ENCODE results near the gene FZR1.
"Not testable (repeated sequence)": the region's sequence is repeated elsewhere in the genome, so short reads cannot be mapped to it uniquely, and the experiment has no call there.

Gene FZR1

DNA sequence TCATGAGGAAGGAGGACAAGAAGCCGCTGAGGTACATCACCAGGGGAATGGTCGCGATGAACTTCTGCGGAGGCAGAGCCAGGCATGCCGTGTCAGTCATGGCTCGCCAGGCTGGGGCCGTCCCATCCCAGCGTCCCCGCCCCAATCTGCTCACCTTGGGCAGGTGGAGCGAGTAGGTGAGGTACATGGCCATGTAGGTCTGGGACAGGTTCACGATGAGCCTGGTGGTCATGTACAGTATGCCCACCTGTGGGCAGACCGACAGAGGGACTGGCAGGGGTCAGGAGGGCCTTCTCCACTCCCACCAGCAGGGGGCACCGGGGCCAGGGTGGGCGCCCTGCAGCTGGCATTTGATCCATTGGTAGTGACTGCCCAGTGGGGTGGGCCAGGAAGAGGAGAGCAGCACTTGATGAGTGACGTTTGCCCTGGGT lies 41.2 kb downstream of the FZR1 start:
- DNase-seq (ENCODE audit: low spot score) = peak; percentile 61

DNA sequence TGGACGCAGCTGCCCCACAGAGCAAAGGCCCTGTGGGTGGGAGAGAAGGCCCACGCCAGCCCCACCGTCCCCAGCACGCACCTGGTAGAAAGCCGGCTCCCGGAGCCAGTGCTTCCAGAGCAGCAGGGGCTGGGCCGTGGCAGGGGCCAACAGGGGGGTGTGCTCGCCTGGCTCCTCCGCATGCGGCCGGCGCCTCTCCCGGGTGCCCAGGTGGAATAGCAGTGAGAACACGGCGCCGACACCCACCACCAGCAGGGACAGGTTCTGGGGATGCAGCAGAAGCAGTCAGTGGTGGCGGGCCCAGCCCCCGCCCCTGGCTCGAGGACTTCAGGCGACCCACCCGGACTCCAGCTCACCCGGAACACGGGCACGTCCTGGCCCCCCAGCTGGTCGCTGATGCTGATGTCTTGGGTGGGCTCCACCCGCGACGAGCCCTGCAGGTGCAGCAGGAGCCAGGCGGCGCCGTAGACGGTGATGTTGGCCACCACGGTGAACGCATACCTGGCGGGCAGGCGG lies 41.7 kb downstream of the FZR1 start:
- DNase-seq (ENCODE audit: low spot score) = no peak

DNA sequence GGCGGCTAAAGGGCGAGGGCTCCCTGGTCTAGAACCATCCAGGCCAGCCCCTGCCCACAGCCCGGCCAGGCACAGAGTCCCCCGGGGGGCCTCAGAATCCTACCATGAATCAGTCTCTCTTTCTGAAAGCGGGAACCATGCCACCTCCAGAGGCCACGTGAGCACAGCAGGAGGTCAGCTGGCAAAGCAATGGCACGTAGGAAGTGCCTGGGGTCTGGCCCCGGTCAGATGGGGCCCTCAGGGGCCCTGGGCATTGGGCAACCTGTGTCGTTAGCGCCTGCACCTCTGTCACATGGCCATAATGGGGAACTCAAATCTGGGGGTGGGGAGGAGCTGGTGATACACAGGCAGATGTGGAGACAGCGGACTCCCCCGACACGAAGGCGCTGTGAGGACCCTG lies 42.5 kb downstream of the FZR1 start:
- no peak for DNase-seq (ENCODE audit: low spot score)

DNA sequence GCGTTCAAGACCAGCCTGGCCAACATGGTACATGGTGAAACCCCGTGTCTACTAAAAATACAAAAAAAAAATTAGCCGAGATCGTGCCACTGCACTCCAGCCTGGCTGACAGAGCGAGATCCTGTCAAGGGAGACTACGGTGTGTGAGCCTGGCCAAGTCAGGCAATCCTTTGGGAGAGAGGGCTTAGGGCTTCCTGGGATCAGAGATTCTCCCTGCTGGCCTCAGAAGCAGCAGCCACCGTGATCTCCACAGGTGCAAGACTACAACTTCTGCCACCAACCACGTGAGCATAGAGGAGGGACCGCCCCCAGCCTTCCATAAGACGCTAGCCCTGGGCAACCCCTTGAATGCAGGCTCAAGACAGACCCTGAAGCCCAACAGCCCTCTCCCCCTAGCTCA lies 43.7 kb downstream of the FZR1 start:
- no peak for DNase-seq (ENCODE audit: low spot score)

DNA sequence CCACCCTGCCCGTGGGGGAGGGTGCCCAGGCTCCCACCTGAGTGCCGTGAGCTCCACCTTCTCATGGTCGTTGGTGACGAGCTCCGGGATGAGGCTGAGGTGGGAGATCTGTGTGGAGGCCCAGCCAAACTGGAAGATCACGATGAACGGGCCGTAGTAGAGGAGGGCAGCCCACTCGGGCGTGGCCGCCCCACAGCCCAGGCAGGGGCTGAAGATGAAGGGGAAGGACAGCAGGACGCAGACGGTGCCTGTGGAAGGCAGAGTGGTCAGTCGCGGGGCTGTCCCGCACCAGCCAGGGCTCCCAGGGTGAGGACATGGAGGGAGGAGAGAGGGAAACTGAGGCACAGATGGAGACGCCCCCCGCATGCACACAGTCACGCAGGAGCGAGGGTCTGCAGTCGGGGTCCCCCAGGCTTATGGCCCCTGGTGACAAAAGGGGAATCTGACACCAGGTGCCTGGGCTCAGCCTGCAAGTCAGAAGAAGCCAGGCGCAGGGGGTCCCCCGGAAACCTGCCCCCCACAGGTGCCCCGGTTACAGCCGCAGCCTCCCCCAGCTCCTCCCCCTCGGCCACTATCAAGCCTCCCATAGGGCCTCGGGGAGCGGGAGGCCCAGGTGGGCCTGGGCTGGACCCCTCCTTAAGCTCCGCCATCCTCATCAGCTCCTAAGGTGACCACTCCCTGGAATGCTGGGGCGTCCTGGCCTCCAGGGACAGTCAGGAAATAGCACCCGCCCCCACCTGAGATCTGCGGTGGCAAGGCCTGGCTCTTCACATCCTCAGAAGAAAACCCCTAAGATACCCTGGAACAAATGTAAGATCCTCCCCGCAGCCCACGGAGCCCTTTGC lies 45.1 kb downstream of the FZR1 start:
- DNase-seq (ENCODE audit: low spot score) = no peak

DNA sequence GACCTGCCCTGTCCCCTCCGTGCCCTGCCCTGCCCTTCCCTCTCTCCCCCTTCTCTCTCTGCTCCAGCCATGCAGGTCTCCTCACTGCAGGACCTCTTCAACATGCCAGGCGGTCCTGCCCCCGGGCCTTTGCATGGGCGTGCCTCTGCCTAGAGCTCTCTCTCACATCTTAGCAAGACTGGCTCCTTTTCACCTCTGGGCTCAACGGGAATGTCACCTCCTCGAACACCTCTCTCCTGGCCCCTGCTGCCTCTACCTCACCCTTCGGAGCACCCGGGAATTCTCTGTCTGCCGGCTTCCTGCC lies 45.6 kb downstream of the FZR1 start:
- DNase-seq (ENCODE audit: low spot score) = no peak

DNA sequence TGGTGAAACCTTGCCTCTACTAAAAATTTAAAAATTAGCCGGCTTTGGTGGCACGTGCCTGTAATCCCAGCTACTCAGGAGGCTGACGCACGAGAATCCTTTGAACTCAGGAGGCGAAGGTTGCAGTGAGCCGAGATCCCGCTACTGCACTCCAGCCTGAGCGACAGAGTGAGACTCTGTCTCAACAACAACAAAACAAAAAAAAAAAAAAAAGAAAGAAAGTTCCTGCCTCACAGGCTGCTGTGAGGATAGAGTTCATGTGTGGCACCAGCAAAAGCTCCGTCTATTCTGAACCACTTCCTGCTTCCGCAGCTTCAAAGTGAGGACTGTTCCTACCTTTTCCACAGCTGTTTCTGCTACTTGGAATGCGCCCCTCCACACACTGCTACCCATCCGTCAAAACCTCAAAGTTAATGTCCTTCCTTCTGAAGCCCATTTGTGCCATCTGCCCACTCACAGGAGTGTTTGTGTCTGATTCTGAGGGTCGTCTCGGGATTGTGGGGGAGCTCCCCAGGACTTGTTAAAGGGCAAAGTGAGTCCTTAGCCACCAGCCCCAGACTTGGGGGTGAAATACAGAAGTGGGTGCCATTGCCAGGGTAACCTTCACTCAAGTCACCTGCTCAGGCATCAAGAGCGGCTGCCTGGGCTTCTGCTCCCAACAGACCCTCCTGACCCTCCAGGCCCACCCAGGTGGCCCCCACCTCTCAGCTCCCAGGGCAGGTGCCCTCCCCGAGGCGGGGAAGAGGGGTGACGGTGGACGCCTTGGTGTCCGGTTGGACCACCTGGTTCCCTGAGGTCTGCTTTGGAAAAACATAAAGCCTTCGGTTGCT lies 48.4 kb downstream of the FZR1 start:
- DNase-seq (ENCODE audit: low spot score) = peak; percentile 66

DNA sequence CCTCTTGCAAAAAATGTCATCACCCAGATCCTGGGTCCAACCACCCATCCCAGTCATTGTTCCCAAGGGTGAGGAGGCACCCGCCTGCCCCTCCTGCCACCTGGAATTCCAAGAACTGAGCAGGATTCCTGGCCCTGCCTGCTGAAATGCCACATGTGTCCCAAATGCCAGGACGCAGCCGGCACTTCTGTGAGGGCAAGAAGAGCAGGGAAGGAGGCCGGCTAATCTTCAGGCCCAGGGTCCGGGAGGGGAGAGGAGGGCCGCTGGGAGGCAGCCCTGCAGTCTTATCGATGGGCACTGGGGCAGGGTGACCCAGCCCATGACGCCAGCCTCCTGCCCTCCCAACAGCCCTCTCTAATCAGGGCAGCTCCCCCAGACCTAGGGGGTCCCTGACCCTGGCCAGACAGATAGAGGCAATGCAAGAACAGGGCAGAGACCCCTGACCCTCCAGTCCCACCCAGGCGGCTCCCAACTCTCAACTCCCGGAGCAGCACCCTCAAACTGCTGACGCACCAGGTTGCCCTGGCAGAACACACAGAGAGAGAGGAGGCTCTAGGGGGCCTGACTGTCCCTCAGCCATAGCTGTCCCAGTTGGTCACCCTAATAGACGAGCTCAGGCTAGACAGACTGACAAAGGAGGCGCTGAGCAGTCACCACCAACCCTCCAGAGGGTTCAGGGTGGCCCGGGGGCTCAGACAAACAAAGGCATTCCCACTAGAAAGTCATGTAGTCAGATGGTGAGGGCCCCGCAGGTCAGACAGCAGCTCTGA lies 49.7 kb downstream of the FZR1 start:
- DNase-seq (ENCODE audit: low spot score) = peak; percentile 9

DNA sequence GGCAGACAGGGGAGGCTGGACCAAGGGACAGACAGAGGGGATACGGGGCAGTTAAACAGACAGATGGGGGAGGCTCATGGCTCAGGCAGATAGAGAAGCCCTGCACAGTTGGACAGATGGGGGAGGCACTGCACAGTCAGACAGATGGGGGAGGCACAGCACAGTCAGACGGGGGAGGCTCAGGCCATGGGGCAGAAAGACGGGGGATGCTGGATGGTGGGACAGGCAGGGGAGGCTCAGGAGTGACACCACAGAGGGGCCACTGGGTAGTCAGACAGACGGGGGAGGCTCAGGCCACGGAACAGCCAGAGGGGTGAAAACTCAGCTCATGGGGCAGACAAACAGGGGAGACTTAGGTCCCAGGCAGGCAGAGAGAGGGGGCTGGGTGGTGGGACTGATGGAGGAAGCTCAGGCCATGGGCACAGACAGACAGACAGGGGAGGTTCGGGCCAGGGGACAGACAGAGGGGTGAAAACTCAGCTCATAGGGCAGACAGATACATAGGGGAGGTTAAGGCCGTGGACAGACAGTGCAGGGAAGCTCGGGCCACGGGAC lies 50.4 kb downstream of the FZR1 start:
- peak; percentile 20 for DNase-seq (ENCODE audit: low spot score)

DNA sequence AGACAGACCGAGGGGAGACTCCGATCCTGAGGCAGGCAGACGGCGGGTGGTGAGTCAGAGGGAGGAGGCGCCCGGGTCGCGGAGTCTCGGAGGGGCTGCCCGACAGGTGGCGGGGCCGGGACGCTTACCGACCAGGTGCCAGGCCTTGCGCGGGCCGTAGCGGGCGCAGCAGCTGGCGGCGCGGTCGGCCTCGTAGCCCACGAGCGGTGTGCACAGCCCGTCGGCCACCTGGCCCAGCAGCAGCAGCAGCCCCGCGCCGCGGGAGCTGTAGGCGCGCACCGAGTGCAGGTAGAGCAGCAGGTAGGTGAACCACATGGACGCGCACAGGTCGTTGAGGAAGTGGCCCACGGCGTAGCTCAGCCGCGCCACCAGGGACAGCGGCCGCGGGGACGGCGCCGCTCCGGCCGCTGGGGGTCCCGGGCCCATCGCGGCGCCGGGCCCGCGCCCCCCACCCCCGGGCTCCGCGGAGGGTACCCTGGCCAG lies 50.9 kb downstream of the FZR1 start:
- DNase-seq (ENCODE audit: low spot score) = peak; percentile 75

DNA sequence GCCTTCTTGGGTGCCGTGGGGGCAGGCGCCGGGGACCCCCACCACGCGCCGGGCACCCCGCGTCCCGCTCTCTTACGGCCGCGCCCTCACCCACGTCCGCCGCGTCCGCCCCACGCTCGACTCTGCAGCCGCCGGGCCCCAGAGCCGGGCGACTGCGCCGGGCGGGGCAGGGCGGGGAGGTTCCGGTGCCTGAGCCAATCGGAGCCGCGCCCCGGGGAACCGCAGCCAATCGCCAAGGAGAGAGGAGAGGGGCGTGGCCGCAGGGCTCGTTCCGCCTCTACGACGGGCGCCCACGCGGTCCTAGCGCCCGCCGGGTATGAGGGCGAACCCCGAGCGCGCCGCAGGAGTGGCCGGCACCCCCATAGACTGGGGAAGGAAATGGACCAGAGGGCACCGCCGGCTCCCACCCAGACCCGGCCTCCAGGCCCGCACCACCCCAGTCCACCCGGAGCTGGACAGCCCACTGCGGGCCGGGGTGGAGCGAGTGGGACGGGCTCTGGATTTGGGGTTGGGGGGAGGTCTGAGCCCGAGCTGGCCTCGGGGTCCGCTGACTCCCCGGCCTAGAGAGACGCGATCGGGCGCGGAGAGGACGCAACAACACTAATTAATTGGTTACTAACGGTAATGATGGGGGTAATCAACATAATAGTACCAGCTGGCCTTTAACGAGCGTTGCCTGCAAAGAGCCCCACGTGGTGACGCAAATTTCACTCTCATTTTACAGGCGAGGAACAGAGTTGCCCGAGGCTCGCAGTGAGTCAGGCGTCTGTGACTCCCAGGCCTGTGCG lies 51.5 kb downstream of the FZR1 start, which contains the start of gene MFSD12:
TSS of gene MFSD12 (minus strand) at position 126 of the 788 bp plus-strand sequence. CDS start 183 bp downstream, outside the sequence.
- DNase-seq (ENCODE audit: low spot score) = peak; percentile 93

DNA sequence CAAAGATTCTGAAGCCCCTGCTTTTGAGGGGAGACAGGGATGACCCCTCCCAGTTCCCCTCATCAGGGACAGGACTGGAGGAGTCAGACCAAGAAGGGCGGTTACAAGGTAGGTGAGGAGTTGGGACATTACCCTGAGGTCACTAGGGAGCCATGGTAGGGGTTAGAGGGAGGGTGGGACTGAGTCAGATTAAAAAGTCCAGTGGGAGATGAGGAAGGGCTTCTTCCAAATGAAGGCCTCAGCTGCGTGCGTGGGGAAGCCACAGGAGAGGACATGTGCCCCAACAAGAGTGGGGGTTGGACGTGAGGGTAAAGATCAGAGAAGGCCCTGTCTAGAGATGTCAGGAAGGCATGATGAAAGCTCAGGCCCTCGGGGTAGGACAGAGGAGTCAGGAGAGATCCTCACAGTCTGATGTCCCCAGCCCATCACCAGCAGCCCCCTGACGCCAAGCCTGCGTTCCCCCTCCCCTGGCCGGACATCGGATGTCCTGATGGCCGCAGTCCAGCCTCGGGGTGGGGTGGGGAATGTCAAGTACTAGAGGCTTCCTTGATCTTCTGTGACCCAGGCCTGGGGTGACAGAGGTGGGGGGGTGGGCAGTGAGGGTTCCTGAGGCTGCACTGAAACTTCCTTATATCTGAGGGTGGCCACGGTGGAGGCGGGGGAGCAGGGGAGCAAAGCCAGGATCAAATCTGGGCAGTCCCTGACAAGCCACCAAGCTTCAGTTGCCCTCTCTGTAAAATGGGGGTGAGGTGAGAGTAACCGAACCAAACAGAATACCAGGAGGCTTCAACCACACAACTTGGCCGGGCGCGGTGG lies 57.8 kb downstream of the FZR1 start:
- DNase-seq (ENCODE audit: low spot score) = no peak

DNA sequence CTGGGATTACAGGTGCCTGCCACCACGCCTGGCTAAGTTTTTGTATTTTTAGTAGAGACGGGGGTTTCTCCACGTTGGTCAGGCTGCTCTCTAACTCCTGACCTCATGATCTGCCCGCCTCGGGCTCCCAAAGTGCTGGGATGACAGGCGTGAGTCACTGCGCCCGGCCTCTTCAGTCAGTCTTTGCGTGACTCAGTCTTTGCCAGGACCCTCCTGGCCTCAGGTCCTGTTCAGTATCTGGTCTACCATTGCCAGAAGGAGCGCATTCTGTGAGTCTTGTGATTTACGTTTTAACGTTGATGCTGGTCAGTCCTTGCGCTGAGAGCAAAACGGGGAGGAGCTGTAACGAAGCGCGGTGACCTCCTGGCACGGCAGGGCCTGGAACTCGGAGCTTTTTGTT lies 59.0 kb downstream of the FZR1 start:
- DNase-seq (ENCODE audit: low spot score) = no peak

DNA sequence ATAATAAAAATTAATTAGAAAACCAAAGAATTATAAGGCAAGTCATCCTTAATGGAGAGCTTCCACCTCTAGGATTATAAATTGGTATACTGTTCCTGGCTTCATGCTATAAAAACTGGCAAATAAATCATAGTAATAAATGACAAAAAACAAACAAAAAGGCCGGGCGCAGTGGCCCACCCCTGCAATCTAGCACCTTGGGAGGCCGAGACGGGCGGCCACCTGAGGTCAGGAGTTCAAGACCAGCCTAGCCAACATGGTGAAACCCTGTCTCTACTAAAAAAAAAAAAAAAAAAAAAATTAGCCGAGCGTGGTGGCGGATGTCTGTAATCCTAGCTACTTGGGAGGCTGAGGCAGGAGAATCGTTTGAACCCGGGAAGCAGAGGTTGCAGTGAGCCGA lies 63.9 kb downstream of the FZR1 start:
- DNase-seq (ENCODE audit: low spot score) = not testable (repeated sequence)

DNA sequence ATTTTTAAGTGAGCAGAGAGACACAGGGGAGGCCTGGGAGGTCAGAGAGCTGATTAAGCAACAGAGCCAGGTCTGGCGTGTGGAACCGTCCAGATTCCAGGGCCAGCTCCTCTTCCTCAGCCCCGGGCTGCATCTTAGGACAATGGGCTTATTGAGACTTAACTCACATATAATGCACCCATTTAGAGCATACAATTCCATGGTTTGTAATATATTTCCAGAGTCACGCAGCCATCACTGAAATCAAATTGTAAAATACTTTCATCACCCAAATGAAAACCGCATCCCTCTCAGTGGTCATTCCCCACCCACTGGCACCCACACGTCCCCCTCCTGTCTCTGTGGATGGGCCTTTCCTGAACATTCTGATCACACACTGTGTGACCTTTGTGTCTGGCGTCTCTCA lies 64.5 kb downstream of the FZR1 start:
- DNase-seq (ENCODE audit: low spot score) = no peak

DNA sequence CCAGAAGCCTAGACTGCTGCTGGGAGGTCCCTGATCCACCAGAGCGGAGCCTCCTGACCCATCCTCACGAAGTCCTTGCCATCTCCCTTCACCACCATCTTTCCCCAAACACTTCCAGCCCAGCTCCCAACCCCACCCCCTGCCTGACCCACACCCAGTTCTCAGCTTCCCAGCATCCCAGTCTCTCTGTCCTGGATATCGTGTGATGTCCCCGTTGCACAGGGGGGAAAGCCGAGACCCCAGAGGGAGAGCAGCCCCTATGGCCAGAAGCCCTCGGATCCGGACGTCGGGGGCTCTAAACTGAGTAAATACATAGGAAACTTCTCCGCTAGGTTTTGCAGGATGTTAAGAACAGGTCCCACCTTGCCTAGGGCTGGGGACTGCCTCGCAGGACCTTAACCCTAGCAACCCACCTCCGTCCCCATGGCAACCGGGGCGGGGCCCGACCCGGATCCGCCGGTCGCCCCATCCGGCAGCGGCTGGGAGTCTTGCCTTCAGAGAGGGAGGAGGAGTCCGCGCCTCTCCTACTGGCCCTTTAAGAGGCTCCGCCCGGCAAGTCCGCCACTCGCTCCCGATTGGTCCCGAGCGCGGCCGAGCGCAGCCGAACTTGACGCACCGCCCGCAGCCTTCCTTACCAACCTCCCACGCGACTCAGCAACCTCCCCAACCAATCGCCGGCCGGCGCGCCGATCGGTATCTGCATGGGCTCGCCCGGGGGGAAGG lies 66.2 kb downstream of the FZR1 start:
- DNase-seq (ENCODE audit: low spot score) = peak; percentile 99

DNA sequence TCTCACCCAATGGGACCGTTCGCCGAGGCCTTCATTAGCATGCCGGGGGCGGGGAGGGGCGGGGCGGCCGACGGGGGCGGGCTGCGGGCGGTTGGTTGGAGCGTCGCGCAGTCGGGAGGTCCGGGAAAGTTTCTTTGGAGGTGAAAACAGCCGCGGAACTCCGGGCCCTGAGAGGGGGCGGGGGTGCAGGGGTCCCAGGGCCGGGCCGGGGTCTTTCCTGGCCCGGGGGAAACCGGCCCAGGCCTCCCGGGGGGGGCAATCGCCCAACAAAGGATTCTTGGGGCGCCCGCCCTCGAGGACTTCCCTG lies 66.7 kb downstream of the FZR1 start, which contains the start of gene HMG20B:
TSS of gene HMG20B (plus strand) at position 90 of the 307 bp plus-strand sequence. CDS start 366 bp downstream, outside the sequence.
- DNase-seq (ENCODE audit: low spot score) = no peak

DNA sequence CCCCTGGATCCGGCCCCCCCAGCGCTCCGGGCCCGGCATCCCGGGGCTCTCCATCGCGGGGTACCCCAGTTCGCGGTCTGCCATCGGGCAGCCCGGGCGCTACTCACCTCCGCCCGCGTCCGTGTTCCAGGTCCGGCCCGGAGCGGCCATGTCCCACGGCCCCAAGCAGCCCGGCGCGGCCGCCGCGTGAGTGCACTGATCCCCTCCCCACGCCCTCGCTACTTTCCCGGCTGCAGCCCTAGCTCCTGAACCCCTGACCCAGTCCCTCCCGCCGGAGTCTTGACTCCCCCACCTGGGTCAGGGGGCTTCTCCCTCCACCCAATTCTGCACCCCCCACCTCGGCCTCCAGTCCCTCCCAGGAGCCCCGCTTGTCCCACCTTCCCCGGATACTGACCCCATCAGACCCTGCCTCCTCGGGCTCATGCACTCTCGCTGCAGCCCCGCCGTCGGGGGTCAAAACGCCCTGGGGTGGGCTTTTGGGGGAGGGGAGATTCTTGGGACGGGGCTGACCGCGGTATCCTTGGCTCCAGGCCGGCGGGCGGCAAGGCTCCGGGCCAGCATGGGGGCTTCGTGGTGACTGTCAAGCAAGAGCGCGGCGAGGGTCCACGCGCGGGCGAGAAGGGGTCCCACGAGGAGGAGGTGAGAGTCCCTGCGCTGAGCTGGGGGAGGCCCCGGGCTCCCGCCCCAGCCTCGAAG lies 67.2 kb downstream of the FZR1 start:
- DNase-seq (ENCODE audit: low spot score) = no peak
